Superior temporal gyrus (tissue), 1 donor: Measurements from ENCODE around the gene DGKI.

Source experiments
- DNase-seq: peaks from one replicate; pipeline ENCODE4 v3.0.0-alpha.2; 2016; ENCODE audit errors: extremely low spot score

The DGKI gene

GRCh38 chr7:137871170-137871915, 24.6 kb upstream of the DGKI start:
- no peak for DNase-seq

GRCh38 chr7:137870684-137871083, 23.9 kb upstream of the DGKI start:
- no peak for DNase-seq

DNA sequence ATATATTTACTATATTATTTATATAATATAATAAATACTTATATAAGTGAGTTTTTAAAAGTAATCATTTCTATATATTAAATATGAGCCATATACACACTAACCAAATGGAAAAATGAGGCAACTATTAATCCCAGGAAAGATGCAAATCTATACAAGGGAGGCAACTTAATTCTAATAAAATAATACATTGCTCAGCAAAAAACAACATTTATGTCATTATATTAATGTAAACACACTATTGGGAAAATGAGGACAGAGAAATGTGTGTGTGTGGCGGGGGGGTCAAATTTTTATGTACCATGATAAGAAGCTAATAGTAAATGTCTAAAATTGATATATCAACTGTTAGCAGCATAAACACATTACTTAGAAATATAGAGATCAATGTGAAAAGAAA, 23.3 kb upstream of the DGKI start:
- DNase-seq, result no peak

- DNase-seq, result no peak
Measured at GRCh38 chr7:137869260-137869659, 22.5 kb upstream of the DGKI start.

- DNase-seq, result no peak
Measured at GRCh38 chr7:137867289-137867688, 20.5 kb upstream of the DGKI start.

DNA sequence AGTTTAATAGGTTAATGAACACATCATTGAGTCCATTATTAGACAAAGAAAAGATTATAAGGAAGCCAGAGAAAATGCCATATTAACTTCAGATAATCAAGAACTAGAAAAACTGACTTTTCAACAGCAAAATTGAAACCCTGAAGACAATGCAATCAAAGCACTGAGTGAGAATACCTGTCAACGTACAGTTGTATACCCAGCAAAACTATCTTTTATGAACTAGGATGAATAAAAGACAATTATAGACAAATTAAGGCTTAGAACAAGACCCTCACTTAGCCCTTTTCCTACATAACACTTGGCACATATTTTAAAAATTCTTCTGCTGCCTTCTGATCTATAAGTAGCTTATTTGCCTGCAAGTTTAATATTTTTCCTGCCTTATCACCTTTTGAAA, 19.0 kb upstream of the DGKI start:
- DNase-seq, result no peak

DNA sequence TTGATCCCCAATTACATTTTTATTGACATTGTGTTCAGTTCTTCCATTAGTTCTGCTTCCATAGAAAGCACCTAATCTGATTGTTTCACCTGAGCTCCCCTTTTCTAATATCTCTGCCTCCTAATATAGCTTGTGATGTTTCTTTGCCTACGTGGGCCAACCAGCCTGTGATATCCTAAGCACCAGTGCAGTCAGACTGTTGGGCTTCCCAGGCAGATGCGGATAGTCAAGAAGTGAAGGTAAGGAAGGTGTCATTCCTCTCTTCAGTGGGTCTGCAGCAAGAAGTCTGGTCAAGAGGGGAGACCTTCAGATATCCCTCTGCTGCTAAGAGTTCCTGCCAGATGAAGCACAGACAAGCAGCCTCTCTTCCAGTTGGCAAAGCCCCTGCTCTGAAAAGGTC, 16.2 kb upstream of the DGKI start:
- no peak for DNase-seq

GRCh38 chr7:137862358-137862757, 15.6 kb upstream of the DGKI start:
- DNase-seq, result no peak

DNA sequence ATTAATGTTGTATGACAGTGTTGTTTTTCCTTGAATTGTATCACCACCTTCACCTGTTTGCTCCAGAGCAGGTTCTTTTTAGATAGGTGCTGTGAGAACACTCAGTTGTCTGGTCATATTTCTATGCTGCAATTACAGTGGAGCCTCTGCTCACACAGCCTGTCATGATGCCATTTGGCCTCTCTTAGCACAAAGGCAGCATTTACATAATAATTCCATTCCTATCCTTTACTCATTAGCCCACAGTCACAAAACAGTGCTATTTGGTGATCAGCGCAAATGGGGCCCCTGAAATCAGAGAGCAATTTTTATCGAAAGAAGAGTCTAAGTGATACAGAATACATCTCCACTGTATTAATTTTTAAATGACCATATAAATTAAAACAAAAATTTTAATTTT, 13.8 kb upstream of the DGKI start:
- no peak for DNase-seq

GRCh38 chr7:137853053-137853452, 6.3 kb upstream of the DGKI start:
- no peak for DNase-seq

DNA sequence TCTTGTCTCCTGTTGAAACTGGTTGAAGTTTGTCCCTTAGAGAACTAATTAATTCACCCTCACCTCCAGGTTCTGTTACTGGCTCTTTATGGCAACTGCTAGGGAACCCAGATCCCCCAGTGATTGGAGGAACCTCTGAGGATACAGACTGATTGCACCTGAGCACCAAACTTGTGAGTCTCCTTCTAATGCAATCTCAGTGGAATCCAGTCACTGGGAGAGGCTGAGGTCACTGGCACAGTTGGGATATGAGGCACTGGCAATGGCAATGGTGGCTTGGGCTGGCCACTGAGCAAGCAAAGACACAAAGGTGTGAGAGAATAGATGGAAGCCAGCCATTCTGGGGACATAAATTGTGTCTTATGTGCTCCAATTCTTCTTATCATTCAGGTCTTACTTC, 5.3 kb upstream of the DGKI start:
- no peak for DNase-seq

DNA sequence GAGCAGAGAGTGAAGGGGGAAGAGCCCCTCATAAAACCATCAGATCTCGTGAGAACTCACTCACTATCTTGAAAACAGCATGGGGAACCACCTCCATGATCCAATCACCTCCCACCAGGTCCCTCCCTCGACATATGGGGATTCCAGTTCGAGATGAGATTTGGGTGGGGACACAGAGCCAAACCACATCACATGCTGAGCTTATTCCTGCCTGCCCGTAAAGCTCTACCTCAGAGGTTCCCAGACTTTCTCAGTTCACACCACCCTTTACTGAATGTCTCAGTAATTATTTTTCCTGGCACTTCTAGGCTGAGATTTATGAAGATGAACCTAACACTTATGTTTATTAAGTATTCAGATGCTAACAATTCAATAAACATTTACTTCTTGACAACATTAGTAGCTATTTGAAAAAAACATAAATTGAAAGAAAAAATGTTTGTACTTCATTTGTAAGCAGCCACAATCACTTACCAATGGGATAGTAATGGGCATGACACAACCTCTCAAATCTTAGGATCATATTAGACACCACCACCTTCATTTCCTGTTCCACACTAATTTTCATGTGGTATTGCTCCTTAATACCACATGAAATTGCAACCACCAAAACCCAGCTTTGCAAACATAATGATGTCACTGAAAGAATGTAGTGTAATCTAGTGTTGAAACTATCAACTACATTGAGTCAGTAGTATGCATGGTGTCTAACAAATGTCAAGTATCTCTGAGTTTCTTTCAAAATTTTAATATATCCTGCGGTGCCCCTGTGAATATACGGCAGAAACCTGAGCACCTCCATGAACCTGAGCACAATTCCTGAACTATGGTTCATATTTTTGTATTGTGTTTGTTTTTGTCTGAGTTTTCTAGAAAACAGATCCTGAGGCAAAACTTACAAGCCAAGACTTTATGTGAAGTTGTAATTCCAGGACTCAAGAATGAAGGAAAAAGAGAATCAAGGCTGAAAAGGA, 4.5 kb upstream of the DGKI start:
- DNase-seq, result no peak

DNA sequence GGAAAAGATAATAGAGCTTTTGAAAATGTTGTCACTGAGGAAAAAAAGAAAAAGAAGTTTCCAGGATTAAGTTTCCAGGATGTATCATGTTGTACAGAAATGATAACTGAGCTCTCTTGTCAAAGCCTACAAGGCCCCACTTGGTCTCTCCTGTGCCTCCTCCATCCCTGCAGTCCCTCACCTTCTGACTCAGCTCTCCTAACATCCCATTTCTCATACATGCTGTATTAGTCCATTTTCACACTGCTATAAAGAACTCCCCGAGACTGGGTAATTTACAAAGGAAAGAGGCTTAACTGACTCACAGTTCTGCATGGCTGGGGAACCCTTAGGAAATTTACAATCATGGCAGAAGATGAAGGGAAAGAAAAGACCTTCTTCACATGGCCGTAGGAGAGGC, 3.8 kb upstream of the DGKI start:
- DNase-seq, result no peak

DNA sequence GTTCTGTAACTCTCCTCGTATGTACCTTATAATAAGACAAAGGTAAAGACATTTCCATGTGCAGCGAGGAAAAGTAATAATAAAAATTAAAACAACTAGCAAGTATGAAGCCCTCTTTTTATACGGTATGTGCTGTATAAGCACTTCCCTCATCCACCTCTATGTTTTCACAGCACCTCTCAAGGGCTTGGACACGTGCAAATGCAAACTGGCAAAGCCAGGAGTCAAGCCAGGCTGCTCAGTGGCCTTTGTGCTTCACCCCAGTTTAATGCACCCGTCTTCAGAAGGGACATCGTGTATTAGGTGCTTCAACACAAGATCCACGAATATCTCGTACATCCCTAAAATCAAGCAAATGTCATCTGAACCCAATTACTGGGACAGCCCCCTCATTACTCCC, 1.3 kb upstream of the DGKI start:
- DNase-seq, result no peak

DNA sequence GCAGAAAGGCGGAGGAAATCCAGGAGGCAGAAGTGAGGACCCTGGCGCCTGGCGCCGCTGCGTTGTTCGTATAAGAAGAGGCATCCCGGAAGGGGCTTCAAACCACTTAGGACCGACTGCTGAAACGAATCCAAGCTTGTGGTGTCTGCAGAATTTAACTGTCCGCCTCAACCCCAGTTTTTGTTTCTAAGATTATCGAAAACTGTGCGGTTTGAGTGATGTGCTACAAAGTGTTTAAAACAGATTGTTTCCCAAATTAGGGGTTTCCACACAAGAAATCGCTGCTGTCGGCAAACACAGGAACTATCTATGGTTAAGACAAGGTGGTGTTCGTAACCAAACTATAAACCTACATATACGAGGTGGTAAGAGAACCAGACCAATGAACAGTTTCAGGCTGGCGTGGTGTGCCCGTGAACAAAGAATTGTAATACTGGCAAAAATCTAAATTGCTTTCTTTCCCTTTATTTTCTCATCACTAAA, 835 bp upstream of the DGKI start:
- DNase-seq, result peak; percentile 47

- no peak for DNase-seq
Measured at GRCh38 chr7:137846549-137846826, 286 bp downstream of the DGKI start.

GRCh38 chr7:137844677-137845425, 1.9 kb downstream of the DGKI start:
- DNase-seq, result peak; percentile 33

GRCh38 chr7:137839903-137840779, 6.6 kb downstream of the DGKI start:
- no peak for DNase-seq

DNA sequence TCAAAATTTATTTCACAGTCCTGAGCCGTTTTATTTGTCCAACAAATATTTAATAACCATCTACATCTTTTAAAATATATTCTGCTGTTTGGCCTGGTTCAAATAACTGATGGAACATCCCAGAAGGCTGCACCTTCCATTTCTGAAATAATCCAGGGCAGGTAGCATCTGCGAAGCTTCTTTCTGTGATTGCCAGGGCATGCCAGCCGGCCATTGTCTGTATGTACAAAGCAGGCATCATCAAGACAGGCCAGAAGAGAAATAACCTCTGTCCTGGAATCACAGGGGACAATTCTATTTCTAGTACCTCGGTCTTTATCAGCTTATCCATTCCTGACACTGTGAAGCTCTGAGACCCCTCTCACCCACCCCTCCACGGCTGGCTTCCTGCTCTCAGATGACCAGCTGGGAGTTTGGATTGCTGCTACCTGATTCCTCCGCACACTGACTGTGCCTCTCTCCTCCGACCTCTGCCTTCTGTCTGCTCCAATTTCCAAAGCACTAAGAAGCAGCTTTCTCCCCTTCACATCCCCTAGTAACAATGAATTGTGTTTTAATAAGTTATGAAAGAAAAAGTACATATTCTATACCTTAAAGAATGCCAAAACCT, 8.0 kb downstream of the DGKI start:
- DNase-seq, result no peak

DNA sequence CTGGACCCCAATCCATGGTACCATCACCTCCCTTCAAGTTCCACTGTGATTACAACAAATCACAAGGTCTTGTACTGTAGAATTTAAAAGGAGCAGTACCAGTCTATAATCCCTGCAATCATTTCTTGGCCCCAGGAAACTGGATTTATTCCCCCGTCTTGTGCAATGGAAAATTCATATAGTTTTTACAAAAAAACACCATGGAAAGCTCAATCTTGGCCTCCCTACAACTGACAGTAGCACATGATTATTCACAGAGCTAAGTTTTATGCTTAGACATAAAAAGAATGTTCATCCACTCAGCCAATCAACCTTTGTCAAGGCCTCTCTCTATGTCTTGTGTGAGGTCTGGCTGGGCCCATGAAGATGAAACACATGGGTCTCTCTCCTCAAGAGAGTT, 10.2 kb downstream of the DGKI start:
- DNase-seq, result no peak

GRCh38 chr7:137836113-137836509, 10.7 kb downstream of the DGKI start:
- peak; percentile 37 for DNase-seq
